ENCODE data around the gene AKAP7.

The AKAP7 gene

DNA sequence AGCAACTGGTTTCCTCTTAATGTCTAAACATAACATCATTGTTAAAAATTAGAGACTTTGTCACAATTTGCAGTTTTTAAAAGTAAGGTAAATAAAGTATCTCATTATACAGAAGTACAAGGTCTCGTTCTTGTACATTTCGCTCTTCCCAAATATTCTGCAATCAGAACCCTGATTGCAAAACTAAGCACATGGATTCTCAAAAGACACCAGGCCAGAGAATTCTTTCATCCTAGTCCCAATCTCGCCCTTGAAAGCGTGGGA lies 355 bp upstream of the AKAP7 start:
- DNase-seq: no peak

DNA sequence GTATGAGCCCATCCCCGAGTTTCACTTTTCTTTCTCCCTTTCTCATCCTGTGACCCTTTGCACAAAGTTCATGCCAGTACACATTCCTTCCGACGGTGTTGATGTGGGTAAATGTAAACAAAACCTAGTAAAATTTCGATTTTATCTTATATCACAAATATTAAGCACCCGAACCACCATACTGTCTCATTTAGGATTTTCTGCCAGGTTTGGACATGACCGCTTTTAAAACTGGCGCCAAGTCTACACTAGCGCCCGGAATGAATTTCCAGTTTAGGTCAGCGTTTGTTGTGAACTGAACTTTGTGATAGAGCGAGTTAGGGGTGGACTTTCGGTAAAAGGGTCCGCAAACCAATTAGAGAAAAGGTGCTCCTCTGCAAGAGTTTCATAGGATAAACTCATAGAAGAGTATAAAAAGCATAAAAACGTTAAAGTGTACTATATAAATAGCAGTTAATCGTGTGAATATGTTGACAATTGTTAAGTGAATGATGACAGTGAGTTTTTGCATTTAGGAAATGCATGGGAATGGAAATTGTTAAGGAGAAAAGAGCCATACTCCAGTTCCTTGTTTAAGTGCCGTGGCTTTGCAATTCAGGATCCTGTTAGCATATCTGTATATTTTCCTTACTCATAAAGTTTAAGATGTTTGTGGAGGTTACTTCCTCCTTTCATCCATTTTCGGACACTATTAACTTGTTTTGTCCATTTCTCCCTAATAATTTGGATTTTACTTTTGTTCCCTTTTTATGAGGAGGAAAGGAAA lies 937 bp downstream of the AKAP7 start:
- no peak for DNase-seq

DNA sequence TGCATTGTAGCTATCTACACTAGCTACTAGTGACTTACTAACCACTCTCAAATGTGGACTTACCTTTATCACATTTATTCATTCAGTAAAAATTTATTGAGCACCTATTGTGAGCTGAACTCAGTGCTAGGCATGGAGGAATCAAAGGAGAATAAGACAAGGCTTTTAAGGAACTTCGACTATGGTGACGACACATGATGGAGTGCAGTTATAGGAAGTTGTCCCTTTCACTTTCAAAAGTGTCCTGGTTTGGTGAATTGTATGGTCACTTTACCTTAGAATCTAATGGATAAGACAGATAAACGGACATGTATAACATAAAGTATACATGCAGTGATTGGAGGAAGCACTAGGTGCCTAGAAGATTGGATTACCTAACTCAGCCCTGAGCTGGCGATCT lies 4.3 kb downstream of the AKAP7 start:
- DNase-seq: no peak

DNA sequence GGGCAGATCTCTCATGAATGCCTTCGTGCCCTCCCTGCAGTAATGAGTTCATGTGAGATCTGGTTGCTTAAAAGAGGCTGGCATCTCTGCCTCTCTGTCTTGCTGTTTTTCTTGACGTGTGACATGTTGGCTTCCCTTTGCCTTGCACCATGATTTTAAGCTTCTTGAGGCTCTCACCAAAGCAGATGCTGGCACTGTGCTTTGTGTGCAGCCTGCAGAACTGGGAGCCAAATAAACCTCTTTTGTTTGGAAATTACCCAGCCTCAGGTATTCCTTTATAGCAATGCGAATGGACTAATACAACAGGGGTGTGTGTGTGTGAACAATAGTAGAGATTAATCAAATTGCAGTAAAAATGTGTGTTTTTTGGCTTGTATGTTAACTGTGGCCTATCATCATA lies 8.1 kb downstream of the AKAP7 start:
- DNase-seq: no peak

DNA sequence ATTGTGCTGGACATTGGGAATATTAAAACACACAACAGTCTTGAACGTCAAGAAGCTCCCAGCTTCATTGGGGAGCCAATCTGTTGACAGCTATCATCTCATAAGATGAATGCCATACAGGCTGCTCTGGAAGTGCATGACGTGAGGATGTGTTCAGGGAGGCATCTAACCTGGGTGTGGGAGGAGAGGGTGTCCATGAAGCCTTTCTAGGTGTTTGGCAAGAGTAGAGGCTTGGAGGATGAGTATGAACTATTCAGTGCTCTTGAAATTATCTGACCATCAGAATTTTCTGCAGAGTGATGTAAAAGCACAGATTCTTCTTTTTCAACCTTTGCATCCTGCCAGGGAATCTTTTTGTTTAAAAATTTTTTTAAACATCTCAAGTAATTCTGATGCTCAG lies 11.6 kb downstream of the AKAP7 start:
- DNase-seq: no peak

DNA sequence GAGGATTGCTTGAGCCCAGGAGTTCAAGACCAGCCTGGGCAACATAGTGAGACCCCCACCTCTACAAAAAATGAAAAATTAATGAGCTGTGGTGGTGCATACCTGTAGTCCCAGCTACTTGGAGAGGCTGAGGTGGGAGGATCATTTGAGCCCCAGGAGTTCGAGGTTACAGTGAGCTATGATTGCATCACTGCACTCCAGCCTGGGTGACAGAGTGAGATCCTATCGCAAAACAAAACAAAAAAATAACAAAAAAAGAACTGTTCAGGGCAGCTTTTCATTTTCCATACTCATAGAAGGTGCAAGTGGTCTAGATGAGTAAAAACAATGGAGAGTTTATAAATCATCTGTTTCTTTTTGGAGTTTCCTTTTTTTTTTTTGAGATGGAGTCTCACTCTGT lies 21.1 kb downstream of the AKAP7 start:
- no peak for DNase-seq

DNA sequence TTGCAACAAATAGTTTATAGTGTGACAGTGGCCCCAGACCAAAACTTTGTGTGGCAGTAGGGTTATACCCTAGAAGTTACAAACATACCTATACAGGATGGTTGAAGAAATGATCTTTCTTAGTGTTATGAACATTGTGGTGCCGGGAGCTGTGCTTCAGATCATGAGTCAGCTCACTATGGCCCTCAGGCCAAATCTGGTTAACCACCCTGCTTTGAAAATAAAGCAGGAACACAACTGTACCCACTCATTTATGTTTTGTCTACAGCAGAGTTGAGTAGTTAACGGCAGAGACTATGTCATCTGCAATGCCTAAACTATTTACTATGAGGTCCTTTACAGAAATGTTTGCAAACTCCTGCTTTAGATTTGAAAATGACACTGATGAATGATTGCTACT lies 24.3 kb downstream of the AKAP7 start:
- DNase-seq: peak; percentile 74

DNA sequence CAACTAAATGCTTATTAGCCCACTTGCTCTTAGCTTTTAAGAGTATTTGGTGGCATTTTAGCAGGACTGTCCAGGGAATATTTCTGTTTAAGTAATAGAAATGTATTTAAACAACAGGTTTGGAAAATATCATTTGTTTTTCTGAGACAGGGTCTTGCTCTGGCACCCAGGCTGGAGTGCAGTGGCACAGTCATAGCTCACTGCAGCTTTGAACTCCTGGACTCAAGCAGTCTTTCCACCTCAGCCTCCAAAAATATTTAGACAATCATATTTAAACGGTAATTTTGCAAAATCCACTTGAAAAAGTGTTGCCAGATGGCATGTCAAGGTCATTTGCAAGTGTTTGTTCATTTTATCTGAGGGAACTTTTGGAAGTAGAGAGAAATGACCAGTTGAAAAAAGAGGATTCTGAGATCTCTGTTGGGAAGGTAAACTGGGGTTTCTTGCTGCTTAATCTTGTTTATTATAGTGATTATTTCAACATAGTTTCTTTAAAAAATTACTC lies 25.0 kb downstream of the AKAP7 start:
- no peak for DNase-seq

DNA sequence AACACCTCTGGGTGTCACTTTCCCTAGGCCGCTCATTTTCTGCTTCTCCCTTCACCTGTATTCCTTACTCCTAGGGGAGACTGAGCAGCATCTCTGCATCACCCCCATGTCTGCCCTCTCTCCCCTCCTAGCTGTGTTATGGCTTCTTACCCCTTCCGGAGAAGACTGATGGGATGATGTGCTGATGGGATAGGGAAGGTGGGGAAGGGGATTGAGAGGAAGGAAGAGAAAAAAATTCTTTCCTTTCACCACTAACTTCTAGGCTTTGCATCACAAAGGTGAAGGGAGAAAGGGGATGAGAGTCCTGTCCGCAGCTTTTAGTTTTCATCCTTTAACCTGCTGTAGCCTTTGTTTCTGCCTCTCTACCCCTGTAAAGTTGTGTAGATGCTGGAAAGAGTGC lies 26.7 kb downstream of the AKAP7 start:
- DNase-seq: no peak

DNA sequence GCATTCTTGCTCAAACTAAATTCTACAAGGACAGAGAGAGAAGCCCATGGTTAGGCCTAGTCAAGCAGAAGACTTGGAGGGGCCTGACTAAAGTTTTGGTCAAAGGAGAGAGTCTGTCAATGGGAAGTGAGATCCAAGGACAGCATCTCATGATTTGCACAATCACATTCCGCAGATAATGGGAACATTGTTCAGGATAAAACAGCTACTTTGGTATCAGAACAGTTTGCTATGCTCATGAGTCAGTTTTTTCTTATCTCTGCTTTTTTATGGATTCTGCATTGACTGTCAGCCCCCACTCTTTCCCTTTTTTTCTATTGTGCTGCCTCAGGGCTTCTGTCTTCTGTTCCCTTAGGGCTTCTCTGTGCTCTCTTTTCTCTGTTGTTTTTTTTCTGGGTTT lies 28.6 kb downstream of the AKAP7 start:
- DNase-seq: no peak

DNA sequence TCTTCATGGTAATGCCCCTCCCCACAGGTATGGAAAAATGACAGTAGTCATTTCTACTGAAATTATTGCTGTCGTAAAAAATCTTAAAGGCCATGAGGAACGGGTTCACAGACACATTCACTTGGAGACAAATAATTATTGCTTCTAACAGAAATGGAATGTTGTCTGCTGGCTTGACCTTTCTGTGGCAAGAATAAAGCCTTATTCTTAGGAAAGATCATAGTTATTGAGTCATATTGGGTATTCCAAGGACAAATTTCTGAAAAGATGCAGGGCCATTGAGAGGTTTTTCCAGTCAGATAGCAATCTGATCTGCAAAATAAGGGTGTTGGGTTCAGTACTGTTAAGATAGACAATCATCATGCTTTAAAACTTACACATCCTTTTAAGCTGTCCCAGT lies 29.2 kb downstream of the AKAP7 start:
- DNase-seq: no peak

DNA sequence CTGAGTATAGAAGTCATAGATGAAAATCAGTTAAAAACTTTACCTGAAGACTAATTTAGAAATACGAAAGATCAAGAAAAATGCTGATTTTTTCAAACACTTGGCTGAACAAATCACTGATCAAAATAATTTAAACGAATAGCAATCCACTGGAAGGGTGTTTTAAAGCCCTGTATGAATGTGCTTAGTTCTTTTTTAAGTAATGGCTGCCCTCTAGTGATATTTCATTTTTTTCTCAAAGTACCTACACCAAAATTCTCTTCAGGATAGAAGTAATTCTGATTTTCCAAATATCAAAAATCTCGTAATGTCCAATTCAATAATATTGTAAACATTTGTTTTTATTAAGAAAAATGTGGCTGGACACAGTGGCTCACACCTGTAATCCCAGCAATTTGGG lies 32.5 kb downstream of the AKAP7 start:
- no peak for DNase-seq

DNA sequence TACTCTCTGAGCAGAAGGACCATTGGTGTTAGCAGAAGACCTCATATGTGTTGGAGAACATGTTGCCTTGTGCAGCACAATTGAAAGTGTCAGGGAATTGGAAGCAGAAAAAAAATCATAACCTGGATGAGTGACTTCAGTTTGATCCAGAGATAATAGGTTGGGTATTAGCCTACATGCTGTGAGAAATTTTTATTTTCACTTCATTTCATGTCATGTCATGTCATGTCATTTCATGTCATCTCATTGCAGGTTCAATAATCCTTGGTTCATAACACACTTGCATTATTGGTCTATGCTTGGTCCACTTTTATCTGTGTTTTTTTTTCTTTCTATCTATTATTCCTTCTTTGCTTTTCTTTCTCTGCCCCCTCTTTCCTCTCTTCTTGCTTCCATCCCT lies 34.3 kb downstream of the AKAP7 start:
- DNase-seq: no peak

DNA sequence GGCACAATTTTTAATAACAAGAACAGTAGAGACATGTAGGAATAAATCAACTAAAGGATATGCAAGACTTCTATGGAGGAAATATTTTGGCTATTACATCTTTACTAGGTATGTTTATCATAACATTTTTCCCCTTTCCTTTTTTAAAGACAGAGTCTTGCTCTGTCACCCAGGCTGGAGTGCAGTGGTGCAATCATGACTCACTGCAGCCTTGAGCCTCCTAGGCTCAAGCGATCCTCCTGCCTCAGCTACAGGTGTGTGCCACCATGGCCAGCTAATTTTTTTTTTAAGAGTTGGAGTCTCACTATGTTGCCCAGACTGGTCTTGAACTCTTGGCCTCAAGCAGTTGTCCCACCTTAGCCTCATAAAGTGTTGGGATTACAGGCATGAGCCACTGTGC lies 37.0 kb downstream of the AKAP7 start:
- no peak for DNase-seq

DNA sequence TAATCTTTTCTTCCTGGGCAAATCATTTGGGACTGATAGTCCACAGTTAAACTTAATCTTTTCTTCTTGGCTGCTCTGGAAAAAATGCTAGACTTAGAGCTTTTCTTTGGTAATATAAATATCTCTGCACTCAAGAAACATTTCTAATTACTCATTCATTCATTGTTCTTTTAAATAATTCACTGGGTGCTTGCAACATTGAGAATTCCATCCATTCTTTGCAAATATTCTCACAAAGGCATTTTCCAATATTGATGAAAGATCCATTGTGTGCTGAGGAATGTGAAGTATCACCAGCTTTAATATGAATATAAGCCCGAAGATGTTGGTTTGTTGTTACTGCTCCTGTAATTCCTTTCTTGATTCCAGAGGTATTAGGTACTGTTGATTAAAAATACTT lies 38.4 kb downstream of the AKAP7 start:
- no peak for DNase-seq

DNA sequence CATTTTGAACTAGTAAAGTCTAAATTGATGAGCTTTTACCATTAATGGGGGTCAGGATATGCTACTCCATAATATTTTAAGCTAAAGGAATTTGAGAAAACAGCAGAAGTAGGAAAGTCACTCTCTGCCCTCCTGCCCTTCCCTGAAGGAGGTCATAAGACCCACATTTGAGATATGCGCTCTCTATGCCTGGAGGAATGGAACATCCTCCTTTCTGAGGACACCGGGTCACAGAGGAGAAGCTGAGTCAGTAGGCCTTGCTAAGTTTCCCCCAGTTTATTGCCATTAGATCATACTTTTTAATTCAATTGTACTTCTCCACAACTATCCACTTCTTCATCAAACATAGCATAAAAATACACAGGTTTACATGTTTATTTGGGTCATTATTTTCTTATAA lies 40.3 kb downstream of the AKAP7 start:
- no peak for DNase-seq

DNA sequence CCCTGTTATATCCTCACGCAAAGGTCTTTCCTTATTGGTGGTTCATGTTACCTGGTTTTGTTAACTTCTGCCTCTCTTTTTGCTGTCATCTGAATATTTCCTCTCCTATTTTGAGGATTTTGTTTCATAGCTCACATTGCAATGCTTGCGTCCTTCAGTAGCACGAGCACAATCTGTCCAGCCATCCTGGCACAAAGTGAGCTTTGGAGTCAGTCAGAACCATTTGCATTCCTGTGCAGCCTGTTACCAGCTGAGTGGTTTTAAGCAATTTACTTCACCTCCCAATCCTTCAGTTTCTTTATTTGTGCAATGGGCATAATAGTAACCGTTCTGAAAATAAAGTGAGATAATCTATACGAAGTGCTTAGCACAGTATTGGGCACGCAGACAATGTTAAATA lies 42.7 kb downstream of the AKAP7 start:
- no peak for DNase-seq

DNA sequence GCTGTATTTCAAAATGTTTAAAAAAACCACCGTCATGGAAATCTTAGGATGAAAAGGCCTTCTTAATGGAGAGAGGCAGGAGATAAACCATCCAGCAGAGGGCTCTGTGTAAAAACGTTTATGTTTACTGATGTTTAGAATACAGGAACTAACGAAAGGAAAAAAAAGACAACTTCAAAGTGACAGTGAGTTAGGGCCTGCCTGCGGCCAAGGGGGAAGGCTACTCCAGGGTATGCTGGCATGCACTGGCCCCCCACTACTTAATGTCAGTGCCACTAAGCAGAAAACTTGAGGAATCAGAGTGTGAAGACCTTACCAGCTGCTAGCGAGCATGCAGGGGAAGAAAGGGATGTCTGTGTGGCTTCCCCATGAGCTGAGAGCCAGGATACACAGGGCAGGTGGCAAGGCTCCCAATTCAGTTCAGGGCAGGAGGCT lies 47.7 kb downstream of the AKAP7 start:
- DNase-seq: peak; percentile 57

DNA sequence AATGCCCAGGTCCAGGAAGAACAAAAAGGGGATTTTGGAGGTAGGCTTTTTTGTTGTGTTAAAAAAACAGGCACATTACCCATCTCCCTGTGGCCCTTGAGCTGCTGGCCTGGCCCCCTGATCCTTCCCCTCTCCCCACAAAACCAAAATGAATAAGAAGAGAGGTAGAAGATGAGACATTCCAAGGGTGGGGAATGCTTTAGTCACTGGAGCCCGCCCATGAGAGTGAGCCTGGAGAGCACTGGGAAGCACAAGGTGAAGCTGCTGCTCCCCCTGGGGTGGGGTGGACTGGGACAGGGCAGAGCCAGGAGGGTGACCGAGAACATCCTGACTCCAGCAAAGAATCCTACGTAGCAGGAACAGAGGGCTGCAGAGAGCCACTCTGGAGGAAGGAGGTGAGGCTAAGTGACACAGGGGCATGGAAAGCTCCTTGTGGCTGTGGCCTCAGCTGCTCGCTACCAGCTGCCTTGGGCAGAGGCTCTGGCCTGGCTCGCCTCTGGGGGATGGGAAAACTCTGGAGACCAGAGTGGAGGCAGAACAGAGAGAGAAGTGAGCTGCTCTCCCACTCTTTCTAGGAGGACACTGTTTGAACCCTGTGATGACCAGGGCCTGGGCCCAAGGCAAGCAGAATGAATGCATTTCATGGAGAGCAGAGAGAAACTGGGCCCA lies 48.3 kb downstream of the AKAP7 start:
- DNase-seq: no peak

DNA sequence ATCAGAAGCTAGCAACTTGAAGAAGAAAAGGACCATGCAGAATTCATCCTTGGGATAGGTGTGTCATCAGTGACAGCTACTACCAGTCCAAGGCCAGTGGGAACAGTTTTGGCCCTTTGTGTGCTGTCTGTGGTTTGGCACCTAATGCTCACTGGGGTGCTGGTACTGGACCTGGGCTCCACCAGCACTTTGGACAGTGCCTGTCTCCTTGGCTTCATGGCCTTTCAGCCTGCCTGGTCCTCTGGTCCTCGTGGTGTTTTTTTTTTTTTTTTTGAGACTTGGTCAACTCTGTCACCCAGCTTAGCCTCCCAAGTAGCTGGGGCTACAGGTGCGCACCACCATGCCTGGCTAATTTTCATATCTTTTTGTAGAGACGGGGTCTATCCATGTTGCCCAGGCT lies 56.3 kb downstream of the AKAP7 start:
- no peak for DNase-seq

DNA sequence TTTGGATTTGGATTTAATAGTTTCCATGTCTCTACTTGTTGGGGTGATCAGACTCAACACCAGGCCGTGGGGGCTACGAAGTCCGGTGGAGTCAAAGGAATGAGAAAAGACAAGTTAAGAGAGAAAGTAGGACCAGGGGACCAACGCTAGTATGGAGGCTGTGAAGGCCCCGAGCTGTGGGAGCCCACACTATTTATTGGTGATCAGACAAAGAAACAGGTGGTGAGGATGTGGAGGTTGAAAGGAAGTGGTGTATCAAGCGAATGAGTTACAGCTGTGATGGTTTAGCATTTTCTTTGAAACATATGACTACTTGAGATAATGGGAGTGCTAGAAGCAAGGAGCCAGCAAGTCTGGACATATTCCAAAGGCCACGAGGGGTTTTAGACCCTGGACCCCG lies 62.4 kb downstream of the AKAP7 start:
- DNase-seq: no peak

DNA sequence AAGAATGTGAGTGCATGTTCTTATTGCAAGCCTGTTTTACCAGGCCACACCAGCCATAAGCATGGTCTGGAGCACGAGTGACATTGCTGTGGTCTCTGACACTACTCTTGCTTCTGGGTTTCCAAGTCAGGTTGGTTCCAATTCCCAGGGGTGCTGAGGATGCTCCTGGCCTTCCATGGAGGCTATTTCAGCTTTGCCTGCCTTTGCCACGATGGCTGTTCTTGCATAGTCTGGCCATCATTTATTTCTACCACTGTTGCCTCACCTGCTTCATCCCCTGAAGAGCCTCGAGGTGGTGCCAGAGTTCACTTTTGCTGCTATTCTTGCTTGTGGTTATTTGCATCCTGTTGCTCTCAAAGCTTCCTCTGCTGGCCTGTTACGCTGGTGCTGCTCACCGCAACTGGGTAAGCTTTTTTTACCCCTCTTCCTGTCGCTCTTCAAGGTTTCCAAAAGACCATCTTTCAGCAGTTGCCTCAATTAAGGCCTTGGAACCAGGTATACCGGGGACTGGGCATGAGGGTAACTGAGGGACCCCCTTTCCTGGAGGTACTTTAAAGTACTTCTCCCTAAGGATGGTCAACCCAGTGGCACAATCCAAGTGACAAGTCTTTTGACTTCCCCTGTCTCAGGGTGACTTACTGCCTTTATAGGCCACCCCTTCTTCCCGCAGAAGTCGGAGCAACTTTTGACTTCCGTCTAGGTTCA lies 64.5 kb downstream of the AKAP7 start:
- DNase-seq: peak; percentile 80

DNA sequence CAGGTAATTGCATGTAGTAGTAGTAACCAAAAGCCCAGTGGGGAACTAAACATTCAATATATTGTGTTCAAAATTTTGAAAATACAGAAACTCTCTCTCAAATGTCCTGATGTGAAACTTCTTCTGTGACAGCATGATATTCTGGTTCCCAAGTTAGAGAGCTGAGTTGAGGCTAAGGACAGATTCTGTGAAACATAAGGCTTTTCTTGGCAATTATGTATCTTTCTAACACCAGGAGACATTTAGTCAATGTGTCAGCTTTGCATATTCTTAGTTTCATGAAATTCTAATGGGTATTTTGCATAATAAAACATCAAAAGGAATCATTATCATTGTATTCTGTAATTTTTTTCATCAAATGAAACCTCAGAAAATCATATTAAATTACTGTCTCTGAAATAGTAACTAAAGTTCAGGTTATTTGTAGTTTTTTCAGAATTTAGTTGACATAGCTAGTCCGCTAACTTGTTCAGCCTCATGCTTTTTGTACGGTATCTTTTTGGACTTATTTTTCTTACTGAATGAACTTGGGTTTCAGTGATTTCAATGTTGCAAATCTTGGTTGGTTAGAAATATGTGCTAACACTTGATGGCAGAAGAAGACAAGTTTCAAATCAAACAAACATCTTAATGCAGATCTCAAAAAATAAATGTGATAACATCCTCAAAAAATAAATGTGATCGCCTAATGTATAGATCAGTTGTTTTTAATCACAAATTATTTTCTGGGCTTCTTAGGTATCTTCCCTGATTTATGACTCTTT lies 70.4 kb downstream of the AKAP7 start:
- no peak for DNase-seq
